Globus pallidus (tissue), 1 donor: ENCODE data around the gene LRMDA.

Experiments
- DNase-seq: peaks from one replicate; pipeline ENCODE4 v3.0.0-alpha.2; 2015; ENCODE audit warnings: low spot score

LRMDA gene

DNA sequence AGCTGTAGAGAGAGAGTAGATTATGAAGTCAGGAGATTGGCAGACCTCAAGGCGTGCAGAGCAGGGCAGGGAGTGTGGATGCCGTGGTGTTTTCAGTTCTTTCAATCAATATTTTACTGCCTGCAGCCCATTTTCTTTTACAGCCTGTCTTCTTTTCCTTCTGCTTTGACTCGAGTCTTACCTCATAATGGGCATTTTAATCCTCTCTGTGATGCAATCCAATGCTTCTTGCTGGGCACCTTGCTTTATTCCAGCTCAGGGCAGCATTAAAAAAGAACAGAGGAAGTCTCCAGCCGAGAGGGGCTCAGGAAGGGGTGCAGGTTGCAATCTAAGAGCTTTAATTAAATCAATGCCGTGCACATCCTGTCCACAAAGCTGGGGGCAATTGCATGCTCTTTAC is 839.0 kb downstream of the LRMDA start:
- DNase-seq: no peak

DNA sequence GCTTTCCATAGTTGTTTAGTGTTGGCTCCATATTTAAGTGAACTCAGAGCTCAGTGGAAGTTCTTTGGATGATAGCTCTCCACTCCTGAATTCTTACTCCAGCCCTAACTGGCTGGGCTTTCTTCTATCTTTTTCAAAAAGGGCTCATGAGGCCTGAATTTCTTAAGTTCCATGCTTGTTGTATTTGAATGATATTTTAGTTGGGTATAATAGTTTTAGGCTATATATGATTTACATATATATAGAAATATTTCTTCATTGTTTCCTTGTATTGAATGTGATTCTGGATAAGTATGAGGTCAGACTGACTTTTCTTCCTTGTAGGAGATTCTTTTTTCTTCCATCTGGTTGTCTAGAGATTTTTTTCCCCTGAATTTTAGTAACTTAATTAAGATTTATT is 843.5 kb downstream of the LRMDA start:
- DNase-seq: no peak

DNA sequence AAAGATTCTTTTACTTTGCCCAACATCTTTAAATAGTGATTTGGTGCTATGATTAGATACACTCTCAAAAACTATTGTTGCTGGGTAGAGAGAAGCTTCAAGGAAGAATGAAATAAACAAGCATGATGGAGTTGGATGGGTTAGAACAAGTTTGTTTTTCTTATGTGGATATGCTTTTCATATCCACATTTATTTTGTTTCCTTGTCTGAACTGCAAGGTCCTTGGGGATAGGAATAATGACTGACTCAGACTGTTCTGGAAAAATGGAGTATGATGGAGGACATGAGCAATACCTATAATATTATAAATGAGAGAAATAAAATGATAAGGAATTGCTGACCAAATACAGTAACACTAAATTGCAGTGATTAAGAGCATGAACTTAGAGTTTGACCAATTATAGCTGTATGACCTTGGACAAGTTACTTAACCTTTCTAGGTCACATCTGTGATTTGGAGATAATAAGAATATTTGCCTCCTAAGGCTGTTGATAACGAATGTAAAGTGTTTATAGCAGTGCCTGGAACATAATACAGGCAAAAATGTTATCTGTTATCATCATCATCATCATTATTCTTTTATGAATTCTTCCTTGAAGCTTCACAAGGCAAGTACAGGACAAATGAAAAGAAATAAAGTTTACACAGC is 847.5 kb downstream of the LRMDA start:
- no peak for DNase-seq

DNA sequence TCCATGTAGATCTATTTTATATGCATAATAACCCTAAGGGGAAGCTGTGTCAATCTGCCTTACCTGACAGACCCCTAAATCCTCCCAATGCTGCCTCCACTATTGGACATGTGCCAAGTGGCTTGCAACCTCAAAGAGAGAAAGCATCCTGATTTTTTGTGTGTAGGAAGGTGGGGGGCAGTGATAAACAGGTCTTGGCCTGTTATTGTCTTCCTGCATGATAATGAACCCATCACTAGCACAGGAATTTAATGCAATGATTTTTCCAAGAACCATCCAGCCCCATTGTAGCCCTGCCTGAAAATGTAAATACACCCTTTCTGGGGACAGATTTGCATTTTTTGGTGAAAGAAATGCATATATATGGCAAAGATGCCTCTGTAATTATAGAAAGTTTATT is 850.2 kb downstream of the LRMDA start:
- DNase-seq: no peak

DNA sequence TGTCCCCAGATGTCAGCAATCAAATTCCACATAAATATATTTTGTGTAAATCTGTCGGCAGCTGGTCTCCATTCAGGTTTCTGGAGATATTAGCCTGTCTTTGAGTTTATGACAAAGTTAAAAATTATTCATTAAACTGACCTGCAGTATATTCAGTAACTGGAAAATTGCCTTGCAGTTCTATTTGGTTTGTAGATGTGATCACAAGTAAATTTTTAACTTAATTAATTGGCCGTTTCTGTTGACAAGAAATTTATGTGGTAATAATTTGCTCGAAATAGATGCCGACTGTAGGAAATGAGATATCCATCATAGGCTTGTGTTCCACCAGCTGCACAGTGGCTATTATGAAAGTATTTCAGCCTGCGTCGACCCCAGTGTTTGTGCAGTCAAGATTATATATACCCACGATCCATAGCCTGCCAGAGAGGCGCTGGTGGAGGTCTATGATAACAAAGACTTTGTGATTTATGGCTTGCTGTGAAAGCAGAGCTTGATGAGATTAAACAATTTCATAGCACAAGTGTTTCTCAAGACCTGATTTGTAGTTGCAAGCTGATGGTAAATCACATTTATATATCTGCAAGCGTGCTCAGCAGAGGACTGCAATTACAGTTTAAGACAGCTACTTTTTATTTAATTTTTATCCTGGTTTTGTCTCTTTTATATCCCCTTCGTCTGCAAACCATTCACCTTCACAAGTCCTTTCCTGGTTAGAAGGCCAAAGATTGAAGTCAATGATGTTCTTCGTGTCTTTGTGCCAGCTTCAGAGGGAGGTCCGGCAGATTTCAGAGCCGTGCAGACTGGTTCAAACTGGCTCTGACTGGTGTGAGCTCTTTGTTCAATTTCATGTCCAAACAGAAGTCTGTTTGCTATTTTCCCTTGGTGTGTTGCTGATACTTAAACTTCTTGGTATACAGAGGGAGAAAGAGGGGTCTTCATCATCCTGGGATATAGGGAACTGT is 850.9 kb downstream of the LRMDA start:
- DNase-seq: no peak

DNA sequence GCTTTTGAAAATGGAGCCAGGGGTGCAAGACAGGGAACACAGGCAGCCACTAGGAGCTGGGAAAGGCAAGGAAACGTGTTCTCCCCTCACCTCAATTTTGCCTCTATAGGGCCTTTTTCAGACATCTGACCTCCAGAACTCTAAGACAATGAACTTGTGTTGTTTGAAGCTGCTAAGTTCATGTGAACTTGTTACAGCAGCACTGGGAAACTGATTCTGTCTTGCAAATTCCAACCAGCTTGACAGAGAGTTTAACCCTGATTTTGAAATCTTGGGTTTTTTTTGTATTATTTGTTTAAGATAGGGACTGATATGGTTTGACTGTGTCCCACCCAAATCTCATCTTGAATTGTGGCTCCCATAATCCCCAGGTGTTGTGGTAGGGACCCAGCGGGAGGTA is 852.9 kb downstream of the LRMDA start:
- no peak for DNase-seq

DNA sequence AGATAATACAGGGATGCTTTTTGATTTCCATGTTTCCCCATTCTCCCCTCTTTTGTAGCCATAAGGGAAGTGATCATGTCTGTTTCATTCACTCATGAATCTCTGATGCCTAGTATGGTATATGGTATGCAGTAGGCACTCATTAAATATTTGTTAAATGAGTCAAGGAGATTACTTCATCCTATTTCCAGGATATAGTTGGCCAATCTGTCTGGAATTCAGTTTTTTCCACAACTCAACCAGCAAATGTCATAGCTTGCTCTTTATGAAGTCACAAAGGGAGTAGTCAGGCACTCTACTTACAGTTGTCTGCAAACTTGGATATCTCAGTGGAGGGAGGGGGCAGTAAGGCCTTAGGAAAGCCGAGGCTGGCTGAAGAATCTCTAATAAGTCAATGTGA is 853.6 kb downstream of the LRMDA start:
- no peak for DNase-seq

DNA sequence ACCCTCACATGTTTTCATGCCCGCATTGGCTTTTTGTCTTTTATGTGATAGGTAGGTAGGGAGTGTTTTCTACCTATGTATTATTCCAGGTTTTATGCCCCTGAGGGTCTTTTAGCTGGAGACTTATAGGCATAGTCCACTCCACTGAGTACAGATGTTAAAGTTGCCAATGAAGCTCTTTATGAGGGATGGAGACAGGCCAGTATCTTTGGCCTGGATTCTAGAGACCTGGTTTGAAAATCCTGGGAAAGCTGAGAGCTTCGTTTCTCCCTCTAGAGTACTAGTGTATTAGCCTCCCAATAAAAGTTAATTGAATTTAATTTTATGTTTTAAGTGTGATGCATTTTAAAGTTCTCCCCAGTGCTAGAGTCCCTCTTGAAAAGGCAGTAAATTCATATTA is 854.1 kb downstream of the LRMDA start:
- DNase-seq: no peak

DNA sequence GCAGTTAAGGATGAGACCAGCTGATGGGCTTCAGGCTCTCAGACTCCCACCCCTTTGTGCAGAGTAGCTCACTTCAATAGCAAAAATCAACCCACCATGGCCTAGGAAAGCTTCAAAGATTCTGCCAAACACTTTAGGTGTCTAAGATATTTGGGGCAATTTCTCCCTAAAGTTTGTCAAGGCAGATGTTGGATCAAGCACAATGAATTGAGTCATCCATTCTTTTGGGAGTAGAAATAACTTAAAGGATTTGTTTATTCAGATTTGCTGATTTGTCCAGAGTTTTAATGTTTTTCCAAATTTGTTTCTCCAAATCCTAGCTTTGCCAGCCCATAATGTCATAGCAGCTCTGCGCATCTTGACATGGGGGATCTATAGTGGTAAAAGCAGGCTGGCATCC is 855.1 kb downstream of the LRMDA start:
- no peak for DNase-seq

DNA sequence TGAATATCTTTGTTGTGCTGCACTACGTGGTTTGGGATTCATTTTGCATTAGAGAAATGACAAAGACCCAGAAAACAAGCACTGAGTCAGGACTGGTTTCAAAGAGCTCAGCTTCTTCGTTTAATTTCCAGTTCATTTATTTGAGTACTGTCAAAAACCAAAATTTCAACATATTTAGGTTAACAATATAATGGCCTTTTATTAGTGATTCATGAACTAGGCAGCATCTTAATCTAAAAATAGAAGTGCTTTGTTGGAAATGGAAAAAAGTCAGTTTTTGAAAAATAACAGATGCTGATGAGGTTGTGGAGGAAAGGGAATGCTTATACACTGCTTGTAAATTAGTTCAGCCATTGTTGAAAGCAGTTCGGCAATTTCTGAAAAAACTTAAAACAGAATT is 856.4 kb downstream of the LRMDA start:
- DNase-seq: no peak

DNA sequence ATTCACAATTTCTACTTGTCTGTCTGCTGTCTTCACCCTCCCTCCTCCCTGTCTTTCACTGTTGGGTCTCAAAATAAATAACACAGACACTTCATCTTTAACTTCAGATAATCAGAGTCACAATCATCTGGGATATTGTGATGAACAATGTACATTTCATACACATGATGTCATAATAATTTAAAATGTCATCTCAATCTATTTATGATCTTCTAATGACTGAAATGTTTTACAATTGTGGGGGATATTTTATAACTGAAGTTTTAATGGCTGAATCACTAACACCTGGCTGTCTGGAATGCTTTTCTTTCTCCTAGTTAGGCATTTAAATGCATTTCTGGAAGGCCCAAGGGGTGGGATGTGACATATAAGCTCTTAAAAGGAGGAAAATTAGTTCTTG is 859.8 kb downstream of the LRMDA start:
- no peak for DNase-seq

DNA sequence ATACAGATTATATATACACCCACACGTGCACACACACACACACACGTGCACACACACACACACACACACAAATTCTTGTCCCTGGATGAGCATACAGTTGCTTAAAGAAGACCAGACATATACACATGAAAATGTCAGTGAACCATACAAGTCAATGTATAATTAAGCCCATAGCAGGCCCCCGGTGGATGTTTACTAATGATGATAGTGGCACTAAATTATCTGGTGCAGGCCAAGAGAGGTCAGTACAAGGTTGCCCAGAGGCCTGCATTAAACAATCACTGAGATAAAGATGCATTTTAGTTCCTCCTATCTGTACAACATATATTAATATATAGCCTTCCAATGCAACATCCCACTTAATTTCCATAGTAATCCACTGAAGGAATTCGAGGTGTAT is 860.5 kb downstream of the LRMDA start:
- DNase-seq: no peak

DNA sequence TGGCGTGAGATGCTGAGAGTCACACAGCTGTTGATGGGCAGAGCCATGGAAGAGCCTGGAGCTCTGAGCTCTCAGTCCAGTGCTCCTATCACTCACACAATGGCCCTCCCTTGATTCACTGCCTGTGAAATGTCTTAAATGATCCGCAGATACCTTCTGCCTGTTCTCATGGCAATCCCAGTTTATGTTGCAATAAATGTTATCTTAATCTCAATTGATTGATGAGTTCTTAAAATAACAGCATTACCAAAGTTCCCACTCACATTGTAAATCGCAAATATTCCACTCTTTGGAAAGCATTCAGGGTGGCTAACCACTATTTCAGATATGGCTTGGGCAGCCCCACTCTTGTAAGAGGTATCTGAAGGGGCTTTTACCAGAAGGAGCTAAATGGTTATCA is 865.5 kb downstream of the LRMDA start:
- DNase-seq: no peak

DNA sequence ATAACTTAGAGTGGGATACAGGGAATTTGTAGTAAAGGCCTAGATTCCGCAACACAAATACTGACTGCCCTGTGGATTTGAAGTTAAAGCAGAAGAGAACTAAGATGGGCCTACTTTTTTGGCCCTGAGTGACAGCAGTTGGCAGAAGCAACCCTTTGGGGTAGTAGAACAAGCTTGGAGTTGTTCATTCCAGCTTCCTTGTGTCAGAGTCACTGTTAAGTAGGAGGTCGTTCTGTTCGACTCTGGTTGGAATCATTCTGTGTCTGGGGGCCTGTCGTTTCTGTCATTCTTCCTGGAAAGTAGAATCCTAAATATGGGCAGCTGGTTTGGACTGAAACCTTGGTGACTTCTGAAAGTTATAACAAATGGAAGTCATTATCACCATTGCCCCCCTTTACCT is 865.9 kb downstream of the LRMDA start:
- DNase-seq: no peak

DNA sequence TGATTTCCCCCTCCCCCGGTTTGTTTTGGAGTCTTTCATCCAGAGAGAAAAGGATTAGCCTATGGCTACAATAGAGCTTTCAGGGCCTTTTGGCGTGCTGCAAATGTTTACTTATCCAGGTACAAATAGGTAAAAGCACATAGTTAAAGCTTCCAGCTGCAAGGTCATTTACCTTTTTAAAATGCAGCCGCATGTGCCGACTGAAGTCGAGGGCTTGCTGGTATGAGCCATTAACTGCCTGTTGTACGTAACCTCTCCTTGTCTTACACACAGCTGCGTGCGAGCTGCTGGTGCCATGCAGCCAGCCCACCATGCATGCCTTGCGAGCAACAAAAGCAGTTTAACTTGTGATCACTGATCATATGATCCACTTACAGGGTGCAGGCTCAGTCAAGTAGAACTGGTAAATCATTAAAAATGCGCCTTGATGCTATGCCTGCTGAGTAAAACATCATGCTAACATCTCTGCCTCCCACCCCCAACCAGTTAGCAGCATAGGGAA is 866.4 kb downstream of the LRMDA start:
- no peak for DNase-seq

DNA sequence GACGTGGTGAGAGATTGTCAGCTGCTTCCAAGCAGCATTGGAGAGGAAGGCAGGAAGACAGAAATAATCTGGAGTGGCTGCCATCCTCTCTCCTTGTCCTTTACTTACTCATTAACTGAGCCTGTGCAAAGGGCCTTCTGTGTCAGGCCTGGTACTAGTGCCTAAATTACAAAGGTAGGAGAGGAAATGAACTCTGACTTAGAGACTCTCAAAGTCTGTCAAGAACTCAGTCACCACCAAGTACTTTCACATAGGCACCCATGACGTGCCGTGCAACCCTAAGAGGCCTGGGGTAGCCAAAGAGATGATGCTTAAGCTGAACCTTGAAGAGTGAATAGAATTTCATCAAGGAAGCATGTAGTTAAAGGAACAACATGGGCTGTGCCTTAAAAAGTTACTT is 866.9 kb downstream of the LRMDA start:
- DNase-seq: no peak

DNA sequence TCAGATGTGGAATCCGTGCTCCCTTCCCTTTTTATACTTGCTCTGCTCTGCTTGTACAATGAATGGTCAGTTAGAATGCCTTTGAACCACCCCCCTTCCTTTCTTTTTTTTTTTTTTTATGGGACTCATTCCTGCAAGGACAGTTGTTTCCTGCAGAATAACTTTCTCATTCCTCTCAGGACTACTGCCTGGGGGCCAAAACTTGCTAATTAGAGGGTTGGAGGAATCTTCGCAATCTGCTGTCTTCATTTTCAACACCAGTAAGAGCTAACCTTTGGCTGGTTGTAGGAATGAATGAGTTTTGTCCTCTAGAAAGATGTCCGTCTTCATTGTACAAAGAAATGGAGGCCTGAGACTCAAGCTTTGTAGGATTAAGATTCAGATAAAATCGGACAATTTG is 868.1 kb downstream of the LRMDA start:
- DNase-seq: no peak

DNA sequence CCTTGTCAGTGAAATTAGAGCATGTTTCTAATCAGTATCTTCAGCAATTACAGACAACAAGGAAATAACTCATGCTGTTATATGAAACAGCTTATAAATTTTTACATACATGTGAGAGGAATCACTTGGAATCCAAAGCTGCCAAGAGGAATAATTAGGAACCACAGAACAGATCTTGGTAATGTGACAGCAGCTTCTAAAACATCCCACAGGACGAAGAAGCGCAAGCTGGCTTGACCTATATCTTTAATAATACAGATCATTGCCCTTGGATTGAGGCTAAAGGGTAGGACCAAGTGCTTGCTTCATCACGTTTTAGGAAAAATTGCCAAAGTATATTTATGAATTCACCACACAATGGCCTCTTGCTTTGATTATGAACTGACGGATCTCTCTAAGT is 869.8 kb downstream of the LRMDA start:
- DNase-seq: no peak

DNA sequence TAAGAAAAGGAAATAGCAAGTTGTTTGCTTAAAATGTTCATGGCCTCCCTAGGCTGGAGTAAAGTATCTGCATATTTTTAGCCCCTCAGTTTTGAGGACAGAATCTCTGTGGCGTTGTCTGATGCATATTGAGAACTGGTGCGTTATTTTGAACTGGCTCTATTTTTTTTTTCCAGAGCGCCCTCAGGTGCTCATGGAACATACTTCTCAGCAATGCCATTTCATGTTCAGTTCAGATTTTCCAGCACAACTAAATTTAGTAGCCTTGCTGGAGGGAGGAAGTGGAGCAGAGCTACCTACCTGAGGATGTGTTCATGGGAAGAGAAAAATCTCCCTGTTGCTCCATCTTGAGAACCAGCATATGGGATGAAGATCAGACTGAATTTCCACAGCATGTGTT is 870.5 kb downstream of the LRMDA start:
- no peak for DNase-seq

DNA sequence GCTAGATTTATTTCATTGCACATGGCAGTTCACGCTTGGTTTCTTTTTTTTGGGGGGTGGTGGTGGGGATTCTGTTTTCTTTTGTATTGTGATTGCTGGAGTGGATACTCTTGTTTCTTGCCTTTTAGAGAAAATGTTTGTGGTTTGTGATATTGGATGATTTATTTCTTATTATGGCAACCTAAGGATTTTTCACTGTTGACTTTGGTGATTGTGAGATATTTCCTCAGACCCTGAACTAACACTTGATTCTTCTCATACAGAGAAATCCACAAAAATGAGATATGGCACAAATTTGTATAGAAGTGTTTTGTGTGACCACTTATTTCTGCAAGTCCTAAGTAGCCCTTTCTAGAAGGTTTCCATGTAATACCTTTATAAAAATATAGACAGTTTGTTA is 871.1 kb downstream of the LRMDA start:
- no peak for DNase-seq

DNA sequence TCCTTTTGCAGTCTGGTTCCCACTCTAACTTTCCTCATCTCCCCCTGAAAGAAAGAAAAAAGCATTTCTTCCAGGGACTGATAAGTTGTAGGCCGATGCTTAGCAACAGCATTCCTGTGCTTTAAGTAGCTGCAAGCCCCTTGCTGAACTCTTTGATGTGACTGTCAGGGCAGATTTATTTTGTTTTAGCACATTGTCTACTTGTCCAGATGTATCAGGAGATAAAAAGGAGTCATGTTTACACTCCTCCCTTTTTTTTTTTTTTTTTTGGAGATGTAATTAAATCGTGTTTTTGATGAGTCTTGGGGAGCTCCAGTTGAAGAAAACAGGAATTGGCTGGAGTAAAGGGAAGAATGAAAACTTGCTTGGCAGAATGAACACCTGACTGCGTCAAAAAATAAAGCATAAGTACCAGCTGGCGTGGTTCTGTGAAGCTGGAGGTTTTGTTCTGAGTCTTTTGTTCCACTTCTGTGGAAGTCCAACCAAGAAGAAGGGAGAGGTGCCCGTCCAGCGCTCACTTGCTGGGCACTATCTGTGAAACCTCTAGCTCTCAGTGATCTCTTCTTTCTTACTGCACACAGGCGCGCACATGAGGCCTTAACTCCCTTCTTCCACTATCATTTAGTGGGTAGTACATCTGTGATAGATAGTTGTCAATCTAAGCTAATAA is 871.7 kb downstream of the LRMDA start:
- DNase-seq: no peak

DNA sequence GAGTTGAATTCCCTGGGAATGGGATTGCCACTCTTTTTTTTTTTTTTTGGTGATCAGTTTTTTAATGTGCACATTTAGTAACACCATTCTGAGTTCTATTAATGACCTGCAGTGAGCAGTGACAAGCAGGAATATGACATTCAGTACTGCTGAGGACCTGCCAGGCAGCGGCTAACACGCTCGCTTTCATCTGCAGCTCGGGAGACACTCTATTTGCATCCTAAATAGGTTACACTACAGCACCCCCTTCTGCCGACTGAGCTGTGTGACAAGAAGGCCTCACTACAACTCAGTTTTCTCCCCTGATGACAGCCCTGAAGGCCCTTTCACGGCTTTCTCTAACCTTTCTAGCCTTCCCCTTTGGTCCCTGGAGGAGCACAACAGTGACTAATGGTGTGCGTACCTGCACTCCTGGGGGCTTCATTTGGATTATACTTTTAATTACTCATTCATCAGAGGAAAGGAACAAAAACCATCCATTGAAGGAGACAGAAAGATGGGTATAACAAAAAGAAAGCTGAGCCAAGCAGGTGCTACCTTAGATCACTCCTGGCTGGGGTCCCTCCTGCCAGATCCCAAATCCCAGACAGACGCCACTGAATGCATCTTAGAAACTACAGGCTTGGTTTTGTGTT is 872.4 kb downstream of the LRMDA start:
- DNase-seq: peak; percentile 68
